H9 (cell line): ENCODE results near the gene BRCA2. TPM values are rescaled to one million over a fixed set of nuclear protein-coding genes. Genes with fewer than 3 reads are reported as not detected.

Experiments
- DNase-seq: peaks from one replicate; pipeline ENCODE4 v3.0.0-alpha.2; 2017
- H2AFZ ChIP-seq: one replicate; pipeline ENCODE4 v1.6.1; 2013; ENCODE audit warnings: mild to moderate bottlenecking, low read length, control low read depth, moderate library complexity
- H2AK5ac ChIP-seq: 2 replicates; pipeline ENCODE4 v1.6.1; 2013; ENCODE audit warnings: low read length, control low read depth, mixed read lengths; ENCODE audit not compliant: insufficient read length
- H2BK120ac ChIP-seq: one replicate; pipeline ENCODE4 v1.6.1; 2013; ENCODE audit warnings: low read depth, mild to moderate bottlenecking, low read length, control low read depth, inconsistent platforms; ENCODE audit not compliant: poor library complexity, severe bottlenecking
- H2BK12ac ChIP-seq: 2 replicates; pipeline ENCODE4 v1.6.1; 2013; ENCODE audit warnings: low read length, control low read depth, mixed read lengths, low read depth; ENCODE audit not compliant: insufficient read length
- H2BK15ac ChIP-seq: 2 replicates; pipeline ENCODE4 v1.6.1; 2013; ENCODE audit warnings: low read depth, low read length, control low read depth
- H2BK20ac ChIP-seq: one replicate; pipeline ENCODE4 v1.6.1; 2013; ENCODE audit warnings: low read depth, mild to moderate bottlenecking, low read length, control low read depth, inconsistent platforms; ENCODE audit not compliant: poor library complexity, severe bottlenecking
- H2BK5ac ChIP-seq: 2 replicates; pipeline ENCODE4 v1.6.1; 2013; ENCODE audit warnings: low read length, control low read depth, mixed read lengths; ENCODE audit not compliant: insufficient read length
- H3K14ac ChIP-seq: 2 replicates; pipeline ENCODE4 v1.6.1; 2013; ENCODE audit warnings: low read length, control low read depth; ENCODE audit not compliant: insufficient read depth
- H3K18ac ChIP-seq: 2 replicates; pipeline ENCODE4 v1.6.1; 2013; ENCODE audit warnings: low read depth, mild to moderate bottlenecking, mixed read lengths, low read length, control low read depth; ENCODE audit not compliant: insufficient read length
- H3K23ac ChIP-seq: 2 replicates; pipeline ENCODE4 v1.6.1; 2013; ENCODE audit warnings: low read length, control low read depth, mixed read lengths, low read depth; ENCODE audit not compliant: insufficient read length
- H3K23me2 ChIP-seq: 2 replicates; pipeline ENCODE4 v1.6.1; 2013; ENCODE audit warnings: low read depth, mild to moderate bottlenecking, mixed read lengths, low read length, control low read depth; ENCODE audit not compliant: insufficient read length, poor library complexity, severe bottlenecking
- H3K27ac ChIP-seq: 2 replicates; pipeline ENCODE4 v1.5.1; 2013; ENCODE audit warnings: low read length, control low read depth, mixed read lengths, low read depth; ENCODE audit not compliant: insufficient read length
- H3K27me3 ChIP-seq: 2 replicates; pipeline ENCODE4 v1.6.1; 2013; ENCODE audit warnings: low read length, control low read depth, inconsistent platforms; ENCODE audit not compliant: insufficient read depth
- H3K4ac ChIP-seq: 2 replicates; pipeline ENCODE4 v1.6.1; 2013; ENCODE audit warnings: low read depth, mild to moderate bottlenecking, control low read depth, inconsistent platforms, low read length, moderate library complexity
- H3K4me1 ChIP-seq: 2 replicates; pipeline ENCODE4 v1.6.1; 2013; ENCODE audit warnings: low read length, control low read depth, inconsistent platforms; ENCODE audit not compliant: insufficient read depth
- H3K4me2 ChIP-seq: 2 replicates; pipeline ENCODE4 v1.6.1; 2013; ENCODE audit warnings: low read length, control low read depth, mixed read lengths; ENCODE audit not compliant: insufficient read length, insufficient read depth
- H3K56ac ChIP-seq: 2 replicates; pipeline ENCODE4 v1.6.1; 2013; ENCODE audit warnings: low read depth, mild to moderate bottlenecking, mixed read lengths, low read length, control low read depth; ENCODE audit not compliant: insufficient read length
- H3K79me1 ChIP-seq: 2 replicates; pipeline ENCODE4 v1.6.1; 2013; ENCODE audit warnings: low read depth, mild to moderate bottlenecking, moderate library complexity, low read length, control low read depth, inconsistent platforms; ENCODE audit not compliant: insufficient read depth, poor library complexity, severe bottlenecking
- H3K79me2 ChIP-seq: 2 replicates; pipeline ENCODE4 v1.6.1; 2013; ENCODE audit warnings: low read length, control low read depth, inconsistent platforms; ENCODE audit not compliant: insufficient read depth
- H3K9ac ChIP-seq: 2 replicates; pipeline ENCODE4 v1.6.1; 2013; ENCODE audit warnings: low read length, control low read depth, mixed read lengths; ENCODE audit not compliant: insufficient read length; ENCODE audit errors: extremely low read depth
- H3K9me3 ChIP-seq: one replicate; pipeline ENCODE4 v1.6.1; 2013; ENCODE audit warnings: low read depth, low read length, inconsistent platforms; ENCODE audit not compliant: control insufficient read depth
- H3T11ph ChIP-seq: one replicate; pipeline ENCODE4 v1.6.1; 2013; ENCODE audit warnings: mild to moderate bottlenecking, low read length, control low read depth, inconsistent platforms
- H4K20me1 ChIP-seq: one replicate; pipeline ENCODE4 v1.6.1; 2013; ENCODE audit not compliant: control insufficient read depth, insufficient read length, insufficient read depth
- H4K5ac ChIP-seq: 2 replicates; pipeline ENCODE4 v1.6.1; 2013; ENCODE audit warnings: low read depth, mild to moderate bottlenecking, mixed read lengths, low read length, control low read depth; ENCODE audit not compliant: insufficient read length
- H4K8ac ChIP-seq: replicated peaks from 2 replicates; pipeline ENCODE4 v1.6.1; 2013; ENCODE audit warnings: low read length, control low read depth, mixed read lengths, low read depth; ENCODE audit not compliant: insufficient read length
- H4K91ac ChIP-seq: 2 replicates; pipeline ENCODE4 v1.6.1; 2013; ENCODE audit warnings: low read depth, mild to moderate bottlenecking, moderate library complexity, mixed read lengths, low read length, control low read depth; ENCODE audit not compliant: insufficient read length
- H3K27ac Mint-ChIP-seq, 3 experiments: 2 replicates in 2 of 3; 3 replicates in 1 of 3; pipeline ENCODE4 v1.8.0; 2020 to 2021; ENCODE audit warnings: mixed read lengths in 3 of 3, mild to moderate bottlenecking in 1 of 3, moderate library complexity in 1 of 3
- H3K27me3 Mint-ChIP-seq: 2 replicates; pipeline ENCODE4 v1.8.0; 2021; ENCODE audit warnings: low read depth, mild to moderate bottlenecking, moderate library complexity, mixed read lengths
- H3K36me3 Mint-ChIP-seq, 3 experiments: 2 replicates in 2 of 3; 3 replicates in 1 of 3; pipeline ENCODE4 v1.8.0; 2020 to 2021; ENCODE audit warnings: low read depth in 3 of 3, mixed read lengths in 3 of 3; ENCODE audit not compliant: insufficient read depth in 1 of 3
- H3K4me1 Mint-ChIP-seq, 2 experiments: 2 replicates each; pipeline ENCODE4 v1.8.0; 2020; ENCODE audit warnings: mixed read lengths in 2 of 2
- H3K4me3 Mint-ChIP-seq, 2 experiments: 2 replicates in 1 of 2; 3 replicates in 1 of 2; pipeline ENCODE4 v1.8.0; 2020 to 2021; ENCODE audit warnings: mild to moderate bottlenecking in 2 of 2, mixed read lengths in 2 of 2, moderate library complexity in 1 of 2
- H3K9me3 Mint-ChIP-seq, 2 experiments: 2 replicates in 1 of 2; 3 replicates in 1 of 2; pipeline ENCODE4 v1.8.0; 2020; ENCODE audit warnings: mild to moderate bottlenecking in 2 of 2, mixed read lengths in 2 of 2, moderate library complexity in 1 of 2
- CTCF ChIP-seq: fragments of 200-600 bp; sonication (generic); conservative IDR thresholded peaks from 3 replicates; pipeline ENCODE4 v1.8.0; 2021; ENCODE audit warnings: antibody characterized with exemption, mild to moderate bottlenecking
- WGBS: extraction: QIAGEN DNeasy Blood & Tissue Kit; methylation state at CpG from one replicate; pipeline ENCODE4 v1.1.7; 2013; ENCODE audit warnings: missing lambda C conversion rate, low lambda C conversion rate, mixed read lengths; ENCODE audit not compliant: insufficient read length; ENCODE audit errors: extremely low coverage; 5-methylcytosine and 5-hydroxymethylcytosine counted together
- total RNA-seq: library from RNA; stranded (reverse); gene quantifications from 2 replicates; pipeline ENCODE4 v1.2.1, GENCODE V29; 2021

Gene BRCA2
- total RNA-seq, 1 experiment from 2014 or later = 17.0 TPM

DNA sequence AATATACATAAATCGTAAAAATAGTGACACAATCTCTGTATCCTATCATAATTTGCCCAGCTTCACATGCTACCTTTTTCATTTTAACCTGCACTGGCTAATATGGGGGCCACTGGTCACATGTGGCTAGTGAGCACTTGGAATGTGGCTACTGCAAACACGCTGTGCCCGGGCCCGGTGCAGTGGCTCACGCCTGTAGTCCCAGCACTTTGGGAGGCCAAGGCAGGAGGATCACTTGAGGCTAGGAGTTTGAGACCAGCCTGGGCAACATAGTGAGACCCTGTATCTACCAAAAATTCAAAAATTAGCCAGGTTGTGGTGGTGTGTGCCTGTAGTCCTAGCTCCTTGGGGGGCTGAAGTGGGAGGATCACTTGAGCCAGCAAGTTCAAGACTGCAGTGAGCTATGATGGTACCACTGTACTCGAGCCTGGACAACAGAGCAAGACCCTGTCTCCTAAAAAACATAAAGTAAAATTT lies 114.2 kb downstream of the BRCA2 start:
- peaks cover 0 to 3% (median 0%) of the 10 kb centered on the region in 3 experiments; a peak in 4 of 7 replicates for H3K36me3 Mint-ChIP-seq
- no peak overlapping the region for H3K4me3 Mint-ChIP-seq
- no peak overlapping the region for H2AFZ ChIP-seq
- peaks cover 17% of the 10 kb centered on the region for H3K23me2 ChIP-seq
- peaks cover 4% of the 10 kb centered on the region for H3K27me3 ChIP-seq
- H3K9ac ChIP-seq = no peak overlapping the region
- no peak for DNase-seq
- no CpG with 5 or more reads among the region's 6 CpGs for WGBS
- no peak overlapping the region for H2BK12ac ChIP-seq
- H2AK5ac ChIP-seq = no peak overlapping the region
- TF ChIP-seq CTCF = no peak
- H3K79me2 ChIP-seq = no peaks in the 10 kb centered on the region
- no peaks in the 10 kb centered on the region for H4K20me1 ChIP-seq
- H4K91ac ChIP-seq = no peak overlapping the region
- no peak overlapping the region for H3K56ac ChIP-seq
- no peak overlapping the region for H2BK20ac ChIP-seq
- H3K18ac ChIP-seq = no peak overlapping the region
- H3K27me3 Mint-ChIP-seq = peaks cover 19% of the 10 kb centered on the region
- H3K4me1 ChIP-seq = peaks cover 3% of the 10 kb centered on the region; the same call in 1 of the 2 replicates
- H3K9me3 ChIP-seq = no peaks in the 10 kb centered on the region
- H3T11ph ChIP-seq = no peak overlapping the region
- H3K9me3 Mint-ChIP-seq = no peaks in the 10 kb centered on the region; a peak in 1 of 5 replicates
- no peak overlapping the region for H3K14ac ChIP-seq
- H4K5ac ChIP-seq = no peak overlapping the region
- H3K4me1 Mint-ChIP-seq = peaks cover 17 to 19% of the 10 kb centered on the region in 2 experiments
- no peak overlapping the region for H3K4ac ChIP-seq
- no peak overlapping the region for H2BK120ac ChIP-seq
- no peak overlapping the region for H3K23ac ChIP-seq
- H4K8ac ChIP-seq = no peak overlapping the region
- H3K27ac ChIP-seq = no peak overlapping the region
- no peak overlapping the region for H2BK5ac ChIP-seq
- H3K79me1 ChIP-seq = no peaks in the 10 kb centered on the region
- H3K4me2 ChIP-seq = no peak overlapping the region
- no peak overlapping the region for H2BK15ac ChIP-seq
- no peak overlapping the region for H3K27ac Mint-ChIP-seq
